ENCODE data around the gene TIGD4. TPM values are rescaled to one million over a fixed set of nuclear protein-coding genes. Genes with fewer than 3 reads are reported as not detected.

The TIGD4 gene
- total and polyA plus RNA-seq, 2 of the 13 experiments (the other 11 are each of a cell fraction or from before 2014, with no cell fraction given): 0.15 to 0.62 TPM

GRCh38 chr4:152805071-152805650, 25.6 kb upstream of the TIGD4 start (continued):
- TF ChIP-seq WIZ (CRISPR knock-in tag; IDR thresholded peaks at IDR 0.05): no peak
- no peak for TF ChIP-seq FOXK2 (IDR thresholded peaks at IDR 0.05)
- no peak for TF ChIP-seq SRF (IDR thresholded peaks at IDR 0.05; ENCODE audit: low read depth, low read length)
- TF ChIP-seq, protein P1, sequence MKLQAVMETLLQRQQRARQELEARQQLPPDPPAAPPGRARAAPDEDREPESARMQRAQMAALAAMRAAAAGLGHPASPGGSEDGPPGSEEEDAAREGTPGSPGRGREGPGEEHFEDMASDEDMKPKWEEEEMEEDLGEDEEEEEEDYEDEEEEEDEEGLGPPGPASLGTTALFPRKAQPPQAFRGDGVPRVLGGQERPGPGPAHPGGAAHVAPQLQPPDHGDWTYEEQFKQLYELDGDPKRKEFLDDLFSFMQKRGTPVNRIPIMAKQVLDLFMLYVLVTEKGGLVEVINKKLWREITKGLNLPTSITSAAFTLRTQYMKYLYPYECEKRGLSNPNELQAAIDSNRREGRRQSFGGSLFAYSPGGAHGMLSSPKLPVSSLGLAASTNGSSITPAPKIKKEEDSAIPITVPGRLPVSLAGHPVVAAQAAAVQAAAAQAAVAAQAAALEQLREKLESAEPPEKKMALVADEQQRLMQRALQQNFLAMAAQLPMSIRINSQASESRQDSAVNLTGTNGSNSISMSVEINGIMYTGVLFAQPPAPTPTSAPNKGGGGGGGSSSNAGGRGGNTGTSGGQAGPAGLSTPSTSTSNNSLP (IDR thresholded peaks at IDR 0.05; ENCODE audit: low read depth, low read length): no peak
- no peak for TF ChIP-seq SOX13 (IDR thresholded peaks at IDR 0.05)
- no peak for TF ChIP-seq SOX13 (CRISPR knock-in tag; conservative IDR thresholded peaks at IDR 0.05 in 1 of 2, IDR thresholded peaks at IDR 0.05 in 1 of 2)

DNA sequence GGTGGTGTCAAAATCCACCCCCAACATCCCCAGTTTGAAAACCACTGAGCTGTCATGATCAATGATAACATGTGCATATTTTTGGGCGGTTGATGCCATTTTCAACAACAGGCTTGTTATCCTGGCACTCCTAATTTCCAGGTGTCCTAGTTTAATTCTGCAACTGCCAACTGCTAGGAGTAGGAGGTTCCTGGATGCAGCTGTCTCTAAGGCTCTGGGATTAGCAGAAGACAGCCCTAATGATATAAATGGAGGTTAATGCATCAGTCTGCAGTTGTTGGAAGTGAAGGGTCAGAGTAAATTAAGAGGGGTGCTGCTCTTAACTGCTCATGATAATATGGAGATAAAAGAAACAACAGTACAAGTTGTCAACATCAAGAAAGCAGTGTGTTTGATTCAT, 24.0 kb upstream of the TIGD4 start:
- H3K79me2 ChIP-seq (ENCODE audit: insufficient read depth, low read length): peaks cover 21% of the 10 kb centered on the region
- no peak overlapping the region for H3K27ac ChIP-seq (ENCODE audit: extremely low read length, insufficient read depth, low read length)
- no TSS peak for BruUV-seq (replicated peaks)
- H3K4me3 ChIP-seq (replicated peaks in 1 of 3; ENCODE audit: insufficient read depth in 1 of 3, low read depth in 2 of 3, low read length in 3 of 3): no peak overlapping the region
- DNase-seq (ENCODE audit: low spot score) (no peak), FAIRE-seq (no peak), ATAC-seq (no peak)
- H4K20me1 ChIP-seq (ENCODE audit: insufficient read depth, low read length): peaks cover 10% of the 10 kb centered on the region
- H2AFZ ChIP-seq (ENCODE audit: low read length): no peak overlapping the region
- intact Hi-C loops (cut with micrococcal nuclease; ENCODE audit: unreplicated experiment) (no loop called here), in situ Hi-C loops (cut with HindIII; ENCODE audit: extremely low pct_ligation_motif_present, low pct_unique_long_range_greater_than_20kb) (no loop called here)
- no peak for TF ChIP-seq HNRNPH1 (optimal IDR thresholded peaks at IDR 0.05; ENCODE audit: low read depth, low read length)
- no peak overlapping the region for H3K4me2 ChIP-seq (ENCODE audit: low read depth, low read length)
- H3K9me3 ChIP-seq (ENCODE audit: low read length): no peaks in the 10 kb centered on the region
- H3K4me1 ChIP-seq (ENCODE audit: insufficient read depth, low read length): peaks cover 30% of the 10 kb centered on the region
- ChIA-PET CTCF (ENCODE audit: low intra/inter-chr PET ratio, low total read pairs) (no interaction called here), POLR2A (no interaction called here)
- H3K36me3 ChIP-seq (replicated peaks in 1 of 2; ENCODE audit: control insufficient read depth in 1 of 2, insufficient read depth in 2 of 2, low read length in 2 of 2): no peaks in the 10 kb centered on the region; a peak in 1 of 5 replicates
- H3K27me3 ChIP-seq (ENCODE audit: control insufficient read depth in 1 of 2, insufficient read depth in 2 of 2, low read length in 2 of 2): no peaks in the 10 kb centered on the region
- no peak overlapping the region for H3K9ac ChIP-seq (ENCODE audit: insufficient read depth, low read depth, low read length)
- 90% methylated on average over 1 of the region's 1 CpG for WGBS (ENCODE audit: low lambda C conversion rate)
